ENCODE results near the gene PHYKPL. TPM values are rescaled to one million over a fixed set of nuclear protein-coding genes. Genes with fewer than 3 reads are reported as not detected.

PHYKPL gene
- total and polyA plus RNA-seq, 7 donors = 22.3 to 51.6 (median 43.4) TPM

DNA sequence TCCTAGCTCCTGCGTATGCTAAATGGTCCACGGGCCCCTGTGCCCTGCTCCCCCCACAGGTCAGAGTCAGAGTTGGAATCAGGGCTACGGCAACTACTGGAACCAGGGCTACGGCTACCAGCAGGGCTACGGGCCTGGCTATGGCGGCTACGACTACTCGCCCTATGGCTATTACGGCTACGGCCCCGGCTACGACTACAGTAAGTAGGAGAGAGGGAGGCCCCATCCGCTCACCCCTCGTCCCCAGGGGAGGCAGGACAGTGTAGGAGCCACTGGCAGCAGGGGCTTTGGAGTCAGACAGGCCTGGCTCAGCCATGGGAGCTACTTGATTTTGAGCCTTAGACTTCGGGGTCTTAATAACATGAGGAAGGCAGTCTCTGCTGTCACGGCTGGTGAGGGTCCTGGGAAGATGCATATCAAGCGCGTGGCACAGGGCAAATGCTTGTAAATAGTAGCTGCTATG, 22.5 kb downstream of the PHYKPL start:
- no peaks in the 10 kb centered on the region for H3K9me3 ChIP-seq
- ATAC-seq (no peak), DNase-seq (no peak)
- peaks cover 26 to 95% of the 10 kb centered on the region in 2 donors for H3K36me3 ChIP-seq (ENCODE audit: insufficient read depth in 1 of 2, low read depth in 1 of 2)
- 90 to 93% (median 92%) methylated on average over 18 of the region's 18 CpGs for WGBS, 3 donors
- no peaks in the 10 kb centered on the region for H3K27me3 ChIP-seq (ENCODE audit: insufficient read depth in 3 of 3, low read length in 2 of 3)
- intact Hi-C loops (cut with DNase I) = no loop called here
- H3K4me1 ChIP-seq = peaks cover 19% of the 10 kb centered on the region
- no peak overlapping the region for H3K4me3 ChIP-seq
- TF ChIP-seq, protein P1, sequence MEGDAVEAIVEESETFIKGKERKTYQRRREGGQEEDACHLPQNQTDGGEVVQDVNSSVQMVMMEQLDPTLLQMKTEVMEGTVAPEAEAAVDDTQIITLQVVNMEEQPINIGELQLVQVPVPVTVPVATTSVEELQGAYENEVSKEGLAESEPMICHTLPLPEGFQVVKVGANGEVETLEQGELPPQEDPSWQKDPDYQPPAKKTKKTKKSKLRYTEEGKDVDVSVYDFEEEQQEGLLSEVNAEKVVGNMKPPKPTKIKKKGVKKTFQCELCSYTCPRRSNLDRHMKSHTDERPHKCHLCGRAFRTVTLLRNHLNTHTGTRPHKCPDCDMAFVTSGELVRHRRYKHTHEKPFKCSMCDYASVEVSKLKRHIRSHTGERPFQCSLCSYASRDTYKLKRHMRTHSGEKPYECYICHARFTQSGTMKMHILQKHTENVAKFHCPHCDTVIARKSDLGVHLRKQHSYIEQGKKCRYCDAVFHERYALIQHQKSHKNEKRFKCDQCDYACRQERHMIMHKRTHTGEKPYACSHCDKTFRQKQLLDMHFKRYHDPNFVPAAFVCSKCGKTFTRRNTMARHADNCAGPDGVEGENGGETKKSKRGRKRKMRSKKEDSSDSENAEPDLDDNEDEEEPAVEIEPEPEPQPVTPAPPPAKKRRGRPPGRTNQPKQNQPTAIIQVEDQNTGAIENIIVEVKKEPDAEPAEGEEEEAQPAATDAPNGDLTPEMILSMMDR (IDR thresholded peaks at IDR 0.05) = no peak
- H3K27ac ChIP-seq = no peak overlapping the region

DNA sequence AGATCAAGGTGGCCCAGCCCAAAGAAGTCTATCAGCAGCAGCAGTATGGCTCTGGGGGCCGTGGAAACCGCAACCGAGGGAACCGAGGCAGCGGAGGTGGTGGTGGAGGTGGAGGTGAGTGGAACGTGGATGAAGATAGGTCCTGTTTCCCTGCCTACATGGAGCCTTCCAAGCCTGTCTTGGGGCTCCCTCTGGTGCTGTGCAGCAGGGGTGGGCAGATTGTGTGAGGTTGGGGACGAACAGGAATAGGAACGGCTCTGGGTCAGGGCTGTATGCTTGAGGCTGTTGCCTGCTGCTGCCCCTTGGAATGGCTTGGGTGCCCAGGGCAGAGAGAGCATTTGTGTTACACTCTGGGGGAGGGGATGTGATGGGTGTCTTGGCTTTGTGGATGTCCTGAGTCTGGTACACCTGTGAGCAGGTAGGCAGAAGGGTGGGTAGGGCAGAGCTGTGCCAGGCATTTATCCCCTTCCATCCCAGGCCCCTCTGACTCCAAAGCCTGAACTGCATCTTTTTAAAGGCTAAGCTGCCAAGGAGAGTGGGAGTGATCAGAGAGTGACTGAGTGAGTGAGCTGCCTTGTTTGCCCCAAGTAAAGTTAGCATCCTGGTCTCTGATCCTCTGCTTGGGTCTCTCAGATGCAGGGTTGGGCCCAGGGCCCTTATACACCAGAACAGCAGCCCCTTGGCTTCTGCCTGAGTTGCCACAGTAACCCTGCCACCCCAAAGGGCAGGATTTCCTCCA, 23.1 kb downstream of the PHYKPL start:
- Histone ChIP-seq H3K27me3 (ENCODE audit: insufficient read depth in 3 of 3, low read length in 2 of 3) (no peaks in the 10 kb centered on the region), H3K4me3 (no peak overlapping the region), H3K4me1 (peaks cover 19% of the 10 kb centered on the region), H3K36me3 (ENCODE audit: insufficient read depth in 1 of 2, low read depth in 1 of 2) (peaks cover 23 to 89% of the 10 kb centered on the region in 2 donors), H3K27ac (no peak overlapping the region), H3K9me3 (no peaks in the 10 kb centered on the region)
- intact Hi-C loops (cut with DNase I) = loop anchor here in 1 of 2 donors (5.0 kb wide), 1 partner anchor 813 kb away; the partner anchor contains the start of gene ZNF879
- TF ChIP-seq, protein P1 (IDR thresholded peaks at IDR 0.05) = no peak
- DNase-seq (no peak), ATAC-seq (no peak)
- WGBS, 3 donors = 85 to 89% (median 86%) methylated on average over 8 of the region's 8 CpGs

DNA sequence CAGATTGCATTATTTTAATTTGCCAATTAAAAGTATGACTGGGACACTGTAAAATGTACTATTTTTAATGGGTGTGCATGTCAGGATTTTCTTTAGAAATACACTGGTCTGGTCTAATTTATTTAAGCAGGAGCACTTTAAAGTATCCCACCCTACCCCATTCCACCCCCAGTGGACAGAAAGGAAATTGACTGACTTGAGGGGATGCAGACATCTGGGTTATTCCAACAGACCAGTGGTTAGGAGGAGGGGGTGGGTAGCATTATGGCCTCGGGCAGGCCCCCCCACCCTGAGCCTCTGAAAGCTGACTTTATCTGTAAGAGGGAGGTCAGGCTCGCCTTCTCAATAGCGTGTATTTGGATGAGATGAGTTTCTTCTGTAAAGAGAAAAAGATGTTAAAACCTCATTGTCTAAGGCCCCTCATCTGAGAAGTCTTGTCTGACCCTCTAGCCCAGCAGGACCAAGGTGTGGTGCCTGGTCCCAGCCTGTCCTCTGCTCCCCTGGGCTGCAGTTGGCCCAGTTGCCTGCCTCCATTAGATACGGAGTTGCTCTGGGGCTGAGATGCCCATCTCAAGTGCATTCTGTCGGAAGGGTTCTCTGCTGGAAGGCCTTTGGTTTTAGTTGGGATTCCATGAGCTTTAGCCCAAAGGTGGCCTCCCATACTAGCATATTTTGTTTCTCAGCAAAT, 23.9 kb downstream of the PHYKPL start:
- H3K27me3 ChIP-seq (ENCODE audit: insufficient read depth in 3 of 3, low read length in 2 of 3) = no peaks in the 10 kb centered on the region
- H3K4me1 ChIP-seq = peaks cover 19% of the 10 kb centered on the region
- DNase-seq = no peak
- no peak for ATAC-seq
- H3K27ac ChIP-seq = peak overlapping the region; percentile 96
- no peak overlapping the region for H3K4me3 ChIP-seq
- H3K36me3 ChIP-seq (ENCODE audit: insufficient read depth in 1 of 2, low read depth in 1 of 2) = peaks cover 23 to 80% of the 10 kb centered on the region in 2 donors
- intact Hi-C loops (cut with DNase I) = loop anchor here in 1 of 2 donors (5.0 kb wide), 1 partner anchor 814 kb away; the partner anchor contains the start of gene ZNF879
- 71 to 88% (median 74%) methylated on average over 5 of the region's 5 CpGs for WGBS, 3 donors
- H3K9me3 ChIP-seq = no peaks in the 10 kb centered on the region
- TF ChIP-seq, protein P1 (IDR thresholded peaks at IDR 0.05) = peak; percentile 4

DNA sequence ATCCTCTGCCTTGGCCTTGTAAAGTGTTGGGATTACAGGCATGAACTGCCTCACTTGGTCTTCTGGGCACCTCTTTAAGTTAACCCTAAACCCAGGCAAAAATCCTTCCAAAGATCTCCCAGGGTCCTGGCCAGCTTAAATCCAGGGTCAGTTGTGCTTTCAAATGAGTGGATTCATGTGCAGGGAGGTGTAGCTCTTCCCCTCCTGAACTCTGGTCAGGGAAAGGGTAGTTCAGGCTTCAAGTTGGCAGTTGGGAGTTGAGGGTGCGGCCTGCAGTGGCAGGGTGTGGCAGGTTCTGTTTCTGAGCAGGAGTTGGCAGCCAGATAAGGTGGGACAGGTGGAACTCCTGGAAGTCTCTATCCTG, 24.7 kb downstream of the PHYKPL start:
- WGBS, 3 donors = 36 to 55% (median 45%) methylated on average over 1 of the region's 1 CpG
- Histone ChIP-seq H3K27ac (peak overlapping the region; percentile 96), H3K4me3 (no peak overlapping the region), H3K4me1 (peaks cover 19% of the 10 kb centered on the region), H3K27me3 (ENCODE audit: insufficient read depth in 3 of 3, low read length in 2 of 3) (no peaks in the 10 kb centered on the region), H3K36me3 (ENCODE audit: insufficient read depth in 1 of 2, low read depth in 1 of 2) (peaks cover 23 to 73% of the 10 kb centered on the region in 2 donors), H3K9me3 (no peaks in the 10 kb centered on the region)
- TF ChIP-seq, protein P1 (IDR thresholded peaks at IDR 0.05) = no peak
- DNase-seq (no peak), ATAC-seq (no peak)
- intact Hi-C loops (cut with DNase I) = loop anchor here in 1 of 2 donors (5.0 kb wide), 1 partner anchor 814 kb away; the partner anchor contains the start of gene ZNF879

Measured in psoas muscle (tissue), 8 donors.